HG02678 (cell line): ENCODE results near the gene TIMP3.
"Not testable (repeated sequence)": the region's sequence is repeated elsewhere in the genome, so short reads cannot be mapped to it uniquely, and the experiment has no call there.

Source experiments
- ATAC-seq: cut with Tn5 transposase; IDR thresholded peaks from one replicate; pipeline ENCODE4 v1.9.1; 2021; ENCODE audit warnings: mild to moderate bottlenecking, moderate library complexity; ENCODE audit not compliant: unreplicated experiment

TIMP3 gene

GRCh38 chr22:32801537-32802236 lies at the start of gene TIMP3:
Gene TIMP3 (plus strand): TSS chr22:32801705. CDS start chr22:32802002, 297 bp downstream.
- no peak for ATAC-seq

DNA sequence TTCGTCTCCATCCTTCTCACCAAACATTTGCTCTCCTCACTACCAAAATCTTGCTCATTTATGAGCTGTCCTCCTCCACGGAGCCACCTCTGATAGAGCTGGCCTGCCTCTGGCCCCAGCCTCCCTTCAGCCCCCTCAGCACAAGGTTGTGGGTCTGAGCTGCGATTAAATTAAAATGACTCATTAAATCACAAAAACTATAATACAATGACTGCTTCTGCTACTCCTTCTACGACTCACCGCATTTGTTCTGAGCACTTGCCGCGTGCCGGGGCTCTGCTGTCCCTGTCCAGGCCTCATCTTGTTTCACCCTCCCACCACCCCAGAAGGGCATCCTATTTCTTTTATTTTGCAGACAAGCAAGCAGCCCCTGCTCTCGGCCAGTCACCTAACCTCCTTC lies 49.2 kb upstream of the TIMP3 start:
- ATAC-seq, result no peak

DNA sequence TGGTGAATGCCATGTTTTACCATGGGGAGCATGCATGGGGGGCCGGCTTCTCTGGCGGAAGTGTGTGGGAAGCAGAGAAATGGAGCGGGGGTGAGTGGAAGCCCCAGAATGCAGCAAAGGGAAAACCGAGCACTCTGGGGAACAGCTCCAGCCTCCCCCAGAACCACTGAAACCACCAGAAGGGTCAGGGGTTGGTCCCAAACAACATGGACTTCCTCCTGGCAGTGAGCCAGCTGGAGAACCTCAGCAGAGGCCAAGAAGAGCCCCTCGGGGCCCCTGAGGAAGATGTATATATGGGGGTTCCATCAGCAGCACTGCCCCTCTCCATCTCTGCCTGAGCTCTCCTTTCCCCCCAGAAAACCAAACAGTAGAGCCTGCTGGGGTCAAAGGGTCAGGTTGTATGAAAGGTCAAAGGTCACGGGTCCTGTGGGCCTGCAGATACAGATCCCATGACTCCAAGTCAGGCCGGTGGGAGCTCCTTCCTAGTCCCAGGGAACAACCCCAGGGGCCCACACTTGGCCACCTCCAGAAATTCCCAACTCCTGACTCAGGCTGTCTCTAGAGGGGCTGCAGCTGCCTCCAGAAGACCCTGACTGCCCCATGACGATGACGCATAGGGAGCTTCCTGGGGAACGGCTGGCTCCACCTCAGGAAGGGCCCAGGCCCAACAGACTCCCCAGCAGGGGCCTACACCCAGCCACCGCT lies 48.5 kb upstream of the TIMP3 start:
- ATAC-seq, result no peak

DNA sequence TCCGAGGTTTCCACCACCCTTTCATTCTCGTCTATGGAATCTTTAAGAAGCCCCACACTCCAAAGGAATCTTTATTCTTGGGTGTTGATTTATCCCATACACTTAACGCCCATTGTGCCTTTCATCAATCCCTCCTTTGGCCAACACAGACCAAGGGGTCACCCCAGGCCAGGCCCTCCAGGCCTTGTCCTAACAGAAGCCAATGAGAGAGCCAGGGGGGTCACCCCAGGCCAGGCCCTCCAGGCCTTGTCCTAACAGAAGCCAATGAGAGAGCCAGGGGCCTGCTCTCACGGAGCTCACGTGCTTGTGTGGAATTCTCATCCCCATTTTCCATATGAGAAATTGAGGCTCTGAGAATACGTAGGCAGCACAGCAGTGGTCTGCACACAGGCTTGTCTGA lies 47.9 kb upstream of the TIMP3 start:
- no peak for ATAC-seq

GRCh38 chr22:32754413-32755041 lies 47.0 kb upstream of the TIMP3 start:
- no peak for ATAC-seq

GRCh38 chr22:32757086-32757762 lies 44.3 kb upstream of the TIMP3 start:
- not testable (repeated sequence) for ATAC-seq

DNA sequence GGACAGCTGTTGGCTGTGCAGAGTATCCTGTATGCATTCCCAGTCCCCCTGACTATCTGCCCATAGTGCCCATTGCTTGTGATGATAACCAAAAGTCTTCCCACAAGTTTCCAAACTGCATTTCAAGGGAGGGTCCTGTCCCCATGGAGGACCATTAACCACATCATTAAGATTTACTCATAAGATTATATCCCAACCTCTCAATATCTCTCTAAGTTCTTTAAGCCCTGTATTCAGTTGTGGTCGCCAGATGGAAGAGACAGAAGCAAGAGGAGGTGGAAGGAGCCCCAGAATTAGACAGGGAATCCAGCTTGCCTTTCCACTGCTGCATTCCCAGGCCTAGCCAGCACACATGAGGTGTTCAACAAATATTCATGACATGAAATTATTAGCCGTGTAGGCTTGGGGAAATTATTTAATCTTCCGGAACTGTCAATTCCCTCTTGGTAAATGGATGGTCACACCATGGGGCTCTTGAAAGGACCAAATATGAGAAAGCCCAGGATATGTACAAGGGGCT lies 42.6 kb upstream of the TIMP3 start:
- ATAC-seq, result no peak

GRCh38 chr22:32760396-32760795 lies 41.1 kb upstream of the TIMP3 start:
- ATAC-seq, result no peak

GRCh38 chr22:32760815-32761214 lies 40.7 kb upstream of the TIMP3 start:
- ATAC-seq, result no peak

DNA sequence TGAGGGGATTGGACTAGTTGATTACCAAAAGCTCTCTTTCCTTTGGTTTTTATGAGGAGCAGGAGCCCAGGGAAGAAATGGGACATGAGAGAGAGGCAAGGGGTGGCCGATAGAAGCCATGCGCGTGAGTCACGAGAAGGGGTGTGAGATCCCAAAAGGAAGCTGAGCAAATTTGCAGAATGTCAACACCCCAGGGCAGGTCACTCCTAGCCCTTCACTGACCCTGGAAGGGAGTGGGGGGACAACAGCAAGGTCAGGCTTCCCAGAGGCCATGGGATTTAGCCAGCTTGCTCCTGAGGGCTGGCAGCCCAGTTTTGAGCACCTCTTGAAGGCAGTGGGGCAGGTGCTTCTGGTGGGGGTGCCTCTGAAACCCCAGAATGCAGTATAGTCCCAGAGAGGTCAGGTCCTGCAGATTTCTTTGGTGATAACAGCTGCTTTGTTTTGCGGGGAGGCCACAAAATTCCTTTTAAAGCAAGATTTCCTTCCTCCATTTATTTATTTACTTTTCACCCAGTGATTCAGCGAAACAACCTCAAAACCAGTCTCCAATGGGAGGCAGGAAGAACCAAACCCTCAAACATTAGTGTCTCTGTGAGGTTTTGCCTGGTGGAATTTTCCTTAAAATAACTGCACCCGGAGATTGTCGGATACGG lies 40.1 kb upstream of the TIMP3 start:
- ATAC-seq, result no peak

- ATAC-seq, result no peak
Measured at GRCh38 chr22:32764330-32765131, 37.0 kb upstream of the TIMP3 start.

- no peak for ATAC-seq
Measured at GRCh38 chr22:32765132-32765618, 36.3 kb upstream of the TIMP3 start.

DNA sequence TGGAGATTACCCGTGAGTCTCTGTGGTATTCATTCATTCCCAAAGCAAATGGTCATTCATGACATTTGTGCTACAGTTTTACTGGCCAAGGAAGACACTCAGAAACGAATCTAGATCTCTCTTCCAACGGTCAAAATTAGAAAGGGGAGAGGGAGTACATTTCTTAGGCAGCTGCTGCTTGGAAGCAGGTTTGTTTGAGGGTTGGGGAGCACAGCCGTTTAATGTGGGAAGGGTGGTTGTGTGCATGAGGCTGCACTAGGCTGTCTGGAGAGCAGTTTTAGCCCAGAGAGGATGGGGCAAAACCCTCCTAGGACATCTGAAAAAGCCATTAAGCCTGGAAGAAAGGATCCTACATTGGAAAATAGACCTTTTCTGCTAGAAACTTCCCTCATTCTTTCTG lies 29.7 kb upstream of the TIMP3 start:
- ATAC-seq, result no peak

- ATAC-seq, result no peak
Measured at GRCh38 chr22:32775957-32776356, 25.5 kb upstream of the TIMP3 start.

DNA sequence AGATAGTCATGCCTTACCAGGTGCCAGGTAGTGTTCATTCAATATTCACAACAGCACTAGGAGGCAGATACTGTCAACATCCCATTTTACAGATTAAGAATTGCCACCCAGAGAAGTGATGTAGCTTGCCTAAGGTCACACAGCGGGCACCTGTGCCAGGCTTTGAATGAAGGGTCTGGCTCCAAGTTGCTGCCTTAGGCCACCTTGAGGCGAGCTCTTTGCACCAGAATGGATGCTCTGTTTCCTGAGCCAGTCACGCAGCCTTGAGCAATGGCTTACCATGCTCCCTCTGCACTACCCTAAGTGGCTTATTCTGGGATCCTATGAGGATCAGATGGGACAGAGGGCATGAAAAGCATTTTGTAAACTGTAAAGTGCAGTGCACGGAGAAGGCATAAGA lies 25.1 kb upstream of the TIMP3 start:
- no peak for ATAC-seq

- ATAC-seq, result no peak
Measured at GRCh38 chr22:32776802-32777201, 24.7 kb upstream of the TIMP3 start.

- no peak for ATAC-seq
Measured at GRCh38 chr22:32777987-32778386, 23.5 kb upstream of the TIMP3 start.

DNA sequence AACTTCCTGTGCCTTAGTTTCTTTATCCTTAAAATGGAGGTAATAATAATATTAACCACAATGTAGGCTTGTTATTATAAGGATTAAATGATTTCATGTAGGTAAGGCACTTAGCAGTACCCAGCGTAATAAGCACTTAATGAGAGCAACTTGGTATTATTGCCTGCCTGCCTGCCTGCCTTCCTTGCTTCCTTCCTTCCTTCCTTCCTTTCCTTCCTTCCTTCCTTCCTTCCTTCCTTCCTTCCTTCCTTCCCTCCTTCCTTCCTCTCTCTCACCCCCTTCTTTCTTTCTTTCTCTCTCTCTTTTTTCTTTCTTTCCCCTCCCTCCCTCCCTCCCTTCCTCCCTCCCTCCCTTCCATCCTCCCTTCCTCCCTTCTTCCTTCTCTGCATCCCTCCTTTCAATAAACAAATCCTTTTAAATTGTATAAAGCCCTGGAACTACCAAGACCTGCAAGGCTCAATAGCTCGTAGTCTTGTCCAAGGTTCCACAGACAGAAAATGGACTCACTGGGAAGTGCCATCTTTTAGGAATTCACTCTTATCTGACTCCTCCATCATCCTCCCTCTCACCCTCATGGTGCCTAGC lies 20.7 kb upstream of the TIMP3 start:
- no peak for ATAC-seq

DNA sequence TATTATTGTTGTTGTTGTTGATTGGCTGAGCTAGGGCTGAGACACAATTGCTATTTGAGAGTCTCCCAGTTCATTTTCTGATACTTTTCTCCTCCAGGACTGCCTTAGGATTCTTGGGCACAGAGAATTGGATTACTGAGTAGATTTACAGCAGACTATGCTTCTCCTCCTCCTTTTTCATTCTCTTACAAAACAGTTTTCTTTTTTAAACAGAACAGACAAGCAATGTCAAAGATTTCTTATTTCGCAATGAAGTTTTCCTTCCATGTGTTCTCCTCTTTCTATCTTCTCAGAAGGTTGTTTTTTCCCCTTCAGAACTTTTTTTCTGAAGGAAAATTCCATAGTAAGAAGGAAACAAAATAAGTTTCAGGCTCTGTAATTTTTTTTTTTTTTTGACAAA lies 19.8 kb upstream of the TIMP3 start:
- no peak for ATAC-seq
